Regular cardiac myocyte (primary cell): ENCODE results near the gene CSAG3. TPM values are rescaled to one million over a fixed set of nuclear protein-coding genes. Genes with fewer than 3 reads are reported as not detected.

Experiments used
- total RNA-seq: library from RNA; depleted of rRNA; stranded (reverse); fragments of >200 nt; gene quantifications from 2 replicates; pipeline ENCODE4 v1.2.3, GENCODE V29; 2014

Gene CSAG3
- total RNA-seq, result not detected in 2 replicates

GRCh38 chrX:152758918-152759317 is at the start of gene CSAG3:
TSS of gene CSAG3 (plus strand) at chrX:152759218.

GRCh38 chrX:152713815-152714787 is 44.9 kb upstream of the CSAG3 start, which contains the start of gene MAGEA2B:
TSS of gene MAGEA2B (plus strand) at chrX:152714628. CDS start at chrX:152717107, 2,479 bp downstream.

GRCh38 chrX:152733261-152733975 is 25.6 kb upstream of the CSAG3 start, which contains the start of the genes CSAG1 and MAGEA12:
TSS of gene CSAG1 (minus strand) at chrX:152733721. CDS start at chrX:152732460, 1,261 bp downstream.
TSS of gene MAGEA12 (plus strand) at chrX:152733757. CDS start at chrX:152736162, 2,405 bp downstream.

GRCh38 chrX:152753686-152754650 is 5.0 kb upstream of the CSAG3 start, which contains the start of gene MAGEA2:
TSS of gene MAGEA2 (minus strand) at chrX:152753842. CDS start at chrX:152751363, 2,479 bp downstream.

DNA sequence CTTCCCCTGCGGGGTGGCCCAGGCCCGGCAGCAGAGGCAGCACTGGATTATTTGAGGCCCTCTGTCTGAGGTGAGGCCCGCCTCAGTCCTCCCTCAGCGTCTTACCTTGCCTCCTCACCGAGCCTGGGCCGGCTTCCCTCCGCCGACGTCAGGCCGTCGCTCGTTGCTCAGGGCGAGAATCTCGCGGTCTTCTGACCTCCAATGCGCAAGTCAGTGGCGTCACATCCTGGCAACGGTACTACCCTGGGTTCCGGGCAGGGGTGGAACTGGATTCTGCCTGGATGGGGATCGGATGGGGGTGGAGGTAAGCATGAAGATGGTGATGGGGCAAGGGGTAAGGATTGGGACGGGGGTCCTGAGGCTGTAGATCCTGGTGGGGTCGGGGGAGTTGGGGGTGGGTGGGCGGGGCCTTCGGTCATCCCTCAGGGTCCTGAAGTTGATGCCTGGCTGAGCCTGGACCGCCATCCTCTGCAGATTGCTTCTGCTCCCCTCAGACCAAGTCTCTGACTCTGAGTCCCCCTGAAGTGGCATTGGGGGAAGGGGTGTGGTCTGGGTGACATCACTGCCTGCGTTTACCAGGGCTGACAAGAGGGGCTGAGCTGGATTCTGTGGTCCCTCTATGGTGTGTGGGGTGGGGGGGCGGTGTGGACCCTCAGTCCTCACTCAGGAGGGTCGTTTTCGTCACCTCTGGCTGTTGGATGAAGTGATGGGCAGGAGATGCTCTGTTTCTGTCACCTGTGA is 10.7 kb downstream of the CSAG3 start, which contains the start of gene MAGEA6:
MAGEA6 (minus strand) TSS at position 141 of the 741 bp plus-strand sequence. CDS start 2,039 bp downstream, outside the sequence.

Other genes with a start within 250 kb of the CSAG3 start
- gene GABRQ, start 121.3 kb upstream of the CSAG3 start, total RNA-seq, result under 0.01 TPM in 1 of 2 replicates, not detected in the other
- gene MAGEA3, start 60.4 kb upstream of the CSAG3 start, total RNA-seq, result not detected in 2 replicates
- not detected in 2 replicates for gene CSAG2, start 49.9 kb upstream of the CSAG3 start, total RNA-seq
- not detected in 2 replicates for gene MAGEA2B, start 44.6 kb upstream of the CSAG3 start, total RNA-seq
- gene CSAG1, start 25.5 kb upstream of the CSAG3 start, total RNA-seq, result not detected in 2 replicates
- gene MAGEA12, start 25.5 kb upstream of the CSAG3 start, total RNA-seq, result not detected in 2 replicates
- not detected in 2 replicates for gene MAGEA2, start 5.4 kb upstream of the CSAG3 start, total RNA-seq
- not detected in 2 replicates for gene MAGEA6, start 10.5 kb downstream of the CSAG3 start, total RNA-seq
- 35.3 and 51.6 TPM in 2 replicates for gene CETN2, start 71.5 kb downstream of the CSAG3 start, total RNA-seq
- gene NSDHL, start 71.8 kb downstream of the CSAG3 start, total RNA-seq, result 11.6 and 24.2 TPM in 2 replicates
- gene ZNF185, start 138.8 kb downstream of the CSAG3 start, total RNA-seq, result 4.2 and 29.5 TPM in 2 replicates
- gene PNMA5, start 234.9 kb downstream of the CSAG3 start, total RNA-seq, result not detected in 2 replicates